Activated naive CD4-positive, alpha-beta T cell treated with Interleukin-2 at 50 U/mL for 16 hours (primary cell): ENCODE measurements around the gene LZIC.
A peak's percentile ranks its signal among the peaks of the same experiment; 100 is the strongest.

Experiments used
- DNase-seq: peaks from one replicate; pipeline ENCODE4 v3.0.0-alpha.2; 2020

The LZIC gene

DNA sequence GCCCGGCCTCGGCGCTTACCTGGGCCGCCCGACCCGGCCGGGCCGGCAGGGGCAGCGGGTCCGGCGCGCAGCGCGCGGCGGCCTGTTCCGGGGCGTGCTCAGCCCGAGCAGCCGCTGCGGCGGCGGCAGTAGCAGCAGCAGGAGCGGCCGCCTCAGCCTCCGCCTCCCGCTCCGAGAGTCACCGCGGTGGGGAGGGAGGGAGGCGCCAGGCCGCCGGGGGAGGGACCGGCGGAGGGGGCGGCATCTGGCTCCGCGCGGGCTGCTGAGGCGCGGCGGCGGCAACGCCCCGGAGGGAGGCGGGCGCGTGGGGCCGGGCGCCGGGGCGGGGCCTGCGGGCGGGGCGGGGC is 33.1 kb downstream of the LZIC start, which contains the start of gene CTNNBIP1:
Gene CTNNBIP1, minus strand, starts transcription at position 194 of the 347 bp plus-strand sequence. CDS start 38,205 bp downstream, outside the sequence.
- no peak for DNase-seq

DNA sequence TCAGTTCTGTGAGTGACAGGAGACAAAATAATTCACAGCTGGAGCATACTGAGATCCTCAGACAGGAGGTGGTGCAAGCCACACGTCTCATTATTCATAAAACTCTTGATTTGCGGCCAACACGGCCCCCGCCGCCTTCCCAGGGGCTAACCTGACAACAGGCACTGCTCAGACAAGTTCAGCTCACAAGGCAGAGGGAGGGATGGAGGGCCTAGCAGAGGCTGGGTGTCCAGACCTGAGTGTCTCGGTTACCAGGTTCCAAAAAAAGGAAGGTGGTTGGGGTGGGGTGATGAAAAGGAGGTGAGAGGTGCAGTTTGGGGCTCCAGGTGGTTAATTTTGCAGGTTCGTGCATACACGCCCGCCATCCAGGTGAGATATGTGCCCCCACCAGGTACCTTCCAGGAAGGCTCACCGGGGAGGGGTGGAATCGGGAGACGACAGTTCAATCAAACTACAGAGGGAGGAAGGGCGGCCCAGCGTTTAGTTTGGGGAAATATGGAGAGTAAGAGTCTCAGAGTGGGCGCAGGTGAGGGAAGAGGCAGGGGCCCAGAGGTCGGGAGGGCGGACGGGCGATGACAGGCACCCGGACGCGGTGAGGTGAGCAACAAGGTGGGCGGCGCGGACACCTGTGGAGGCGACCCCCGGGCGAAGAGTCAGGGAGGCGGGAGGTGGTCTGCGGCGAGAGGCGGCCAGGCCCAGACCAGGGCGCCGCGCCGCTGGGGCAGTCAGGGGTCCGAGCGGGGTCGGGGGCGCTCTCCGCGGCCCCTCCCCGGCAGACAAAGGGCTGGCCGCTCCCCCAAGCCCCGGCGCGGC is 33.8 kb downstream of the LZIC start:
- DNase-seq: peak; percentile 50

DNA sequence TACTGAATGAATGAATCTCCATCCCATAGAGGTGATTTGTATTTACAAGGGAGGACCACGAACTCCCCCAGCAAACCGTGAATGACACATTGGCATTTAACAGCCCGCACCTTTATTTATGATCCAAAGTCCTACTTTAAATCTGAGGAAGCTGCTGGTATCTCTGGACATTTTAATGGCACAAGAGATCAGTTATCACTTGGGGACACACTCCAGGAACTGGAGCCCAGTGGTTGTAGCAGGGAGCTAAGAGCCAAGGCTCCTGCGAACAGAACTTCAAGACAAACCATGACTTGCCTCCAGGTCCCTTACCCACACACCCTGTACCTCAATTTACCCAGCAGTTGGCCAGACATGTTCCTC is 34.3 kb downstream of the LZIC start:
- DNase-seq: no peak

DNA sequence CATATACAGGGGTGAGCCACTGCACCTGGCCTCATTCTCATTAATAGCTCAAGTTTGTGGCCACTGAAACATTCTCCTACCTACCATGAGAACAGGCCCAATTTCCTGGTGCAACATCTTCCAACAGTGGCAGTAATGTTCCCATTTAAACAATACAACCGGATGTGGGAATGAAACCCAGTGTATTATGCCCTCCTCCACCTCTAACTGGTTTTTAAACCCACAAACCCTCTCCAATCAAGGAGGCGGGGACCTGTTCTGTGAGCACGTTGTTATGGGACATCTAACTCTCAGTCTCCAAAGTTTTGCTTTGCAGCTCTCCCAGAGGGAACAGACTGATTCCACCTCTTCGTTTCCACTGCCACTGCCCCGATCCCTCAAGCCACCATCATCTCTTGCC is 35.8 kb downstream of the LZIC start:
- no peak for DNase-seq

DNA sequence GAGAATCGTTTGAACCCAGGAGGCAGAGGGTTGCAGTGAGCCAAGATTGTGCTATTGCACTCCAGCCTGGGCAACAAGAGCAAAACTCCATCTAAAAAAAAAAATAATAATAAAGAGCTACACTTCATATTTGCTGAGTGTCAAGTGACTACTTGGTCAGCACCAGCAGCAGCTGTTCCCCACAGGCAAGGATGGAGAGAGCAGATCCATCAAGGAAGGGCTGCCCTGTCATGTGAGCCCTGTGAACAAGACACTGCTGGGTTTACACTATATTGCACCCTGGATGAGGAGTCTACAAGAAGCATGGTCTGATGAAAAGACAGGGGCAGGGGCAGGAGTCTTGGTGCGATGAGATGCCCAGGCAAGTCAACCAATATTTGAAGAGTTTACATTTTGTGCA is 36.7 kb downstream of the LZIC start:
- DNase-seq: no peak

DNA sequence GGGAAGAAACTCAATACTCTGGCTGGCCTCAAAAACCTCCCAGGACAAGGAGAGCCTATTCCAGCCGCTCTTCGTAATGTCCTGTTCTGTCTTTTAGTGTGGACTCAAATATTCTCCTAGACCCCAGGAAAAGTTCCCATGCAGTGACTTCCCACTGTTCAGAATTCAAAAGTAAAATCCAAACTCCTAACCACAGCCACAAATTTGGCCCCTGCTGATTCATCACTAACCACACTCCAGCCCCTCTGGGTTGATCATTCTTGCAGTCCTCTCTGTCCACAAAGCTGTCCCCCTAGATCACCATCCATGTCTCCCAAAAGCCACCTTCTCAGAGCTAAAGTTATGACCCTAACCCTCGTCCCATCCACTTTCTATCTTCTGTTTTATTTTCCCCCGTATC is 38.2 kb downstream of the LZIC start:
- DNase-seq: no peak

DNA sequence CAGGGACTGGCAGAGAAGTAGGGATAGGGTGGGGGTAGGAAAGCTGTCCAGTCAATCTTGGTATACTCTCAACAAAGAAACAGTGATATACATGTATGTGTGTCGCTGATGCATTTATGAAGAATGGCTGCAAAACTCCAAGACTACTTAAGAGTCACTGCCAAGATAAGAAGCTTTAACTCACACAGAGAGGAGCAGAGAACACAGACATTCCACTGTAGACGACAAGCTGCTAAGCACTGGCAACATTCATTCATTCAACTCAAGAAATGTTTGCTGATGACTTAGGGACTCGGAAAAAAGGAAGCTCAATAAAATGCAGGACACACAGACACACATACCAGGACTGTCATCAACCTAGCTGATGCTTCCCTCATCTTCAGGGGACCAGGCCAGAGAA is 38.6 kb downstream of the LZIC start:
- no peak for DNase-seq

DNA sequence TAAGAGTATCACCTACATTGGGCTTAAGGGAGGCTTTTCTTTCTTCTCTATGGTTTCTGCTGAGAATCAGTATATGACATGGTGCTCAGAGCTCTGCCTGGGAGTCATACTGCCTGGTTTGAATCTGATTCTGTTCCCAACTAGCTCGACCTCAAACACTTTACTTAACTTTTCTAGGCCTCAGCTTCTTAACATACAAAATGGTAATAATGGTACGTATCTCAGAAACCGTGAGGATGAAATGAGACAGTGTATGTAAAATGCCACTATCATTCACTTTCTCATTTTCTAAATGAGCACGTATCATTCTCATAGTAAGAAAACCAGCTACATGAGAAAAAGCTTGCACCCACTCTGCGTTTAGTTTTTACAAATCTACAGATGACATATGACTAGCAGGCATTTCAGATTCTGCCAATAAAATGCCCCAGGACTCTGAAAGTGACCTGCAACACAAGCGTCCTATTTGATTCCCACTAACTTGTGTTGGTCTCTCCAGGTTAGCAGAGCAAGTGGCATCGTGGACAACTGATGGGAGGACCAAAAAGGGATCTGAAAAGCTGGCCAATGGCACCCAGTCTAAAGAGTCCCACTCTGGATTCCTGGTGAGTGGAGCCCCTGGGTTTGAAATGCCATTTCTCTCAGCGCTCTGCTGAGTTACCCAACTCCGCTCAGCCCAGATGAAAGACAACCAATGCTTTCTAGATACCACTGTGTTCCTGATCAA is 39.2 kb downstream of the LZIC start:
- DNase-seq: peak; percentile 22

DNA sequence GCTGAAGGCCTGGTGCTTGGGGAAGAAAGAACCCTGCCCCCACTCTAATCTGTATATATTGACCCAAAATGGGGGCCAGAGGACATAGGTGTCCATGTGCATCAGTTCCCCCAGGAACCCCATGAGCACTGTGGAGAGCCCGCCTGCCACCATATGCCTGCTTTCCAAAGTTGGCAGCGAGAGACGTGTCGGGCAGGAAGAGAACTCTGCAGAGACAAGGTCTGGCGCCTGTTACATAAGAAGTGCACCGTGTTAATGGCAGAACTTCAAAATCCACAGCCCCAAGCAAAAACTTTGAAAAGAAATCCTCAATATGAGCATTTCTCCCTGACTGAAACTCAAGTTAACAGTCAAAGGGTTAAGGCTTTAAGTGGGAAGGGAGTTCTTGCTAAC is 41.1 kb downstream of the LZIC start:
- no peak for DNase-seq

DNA sequence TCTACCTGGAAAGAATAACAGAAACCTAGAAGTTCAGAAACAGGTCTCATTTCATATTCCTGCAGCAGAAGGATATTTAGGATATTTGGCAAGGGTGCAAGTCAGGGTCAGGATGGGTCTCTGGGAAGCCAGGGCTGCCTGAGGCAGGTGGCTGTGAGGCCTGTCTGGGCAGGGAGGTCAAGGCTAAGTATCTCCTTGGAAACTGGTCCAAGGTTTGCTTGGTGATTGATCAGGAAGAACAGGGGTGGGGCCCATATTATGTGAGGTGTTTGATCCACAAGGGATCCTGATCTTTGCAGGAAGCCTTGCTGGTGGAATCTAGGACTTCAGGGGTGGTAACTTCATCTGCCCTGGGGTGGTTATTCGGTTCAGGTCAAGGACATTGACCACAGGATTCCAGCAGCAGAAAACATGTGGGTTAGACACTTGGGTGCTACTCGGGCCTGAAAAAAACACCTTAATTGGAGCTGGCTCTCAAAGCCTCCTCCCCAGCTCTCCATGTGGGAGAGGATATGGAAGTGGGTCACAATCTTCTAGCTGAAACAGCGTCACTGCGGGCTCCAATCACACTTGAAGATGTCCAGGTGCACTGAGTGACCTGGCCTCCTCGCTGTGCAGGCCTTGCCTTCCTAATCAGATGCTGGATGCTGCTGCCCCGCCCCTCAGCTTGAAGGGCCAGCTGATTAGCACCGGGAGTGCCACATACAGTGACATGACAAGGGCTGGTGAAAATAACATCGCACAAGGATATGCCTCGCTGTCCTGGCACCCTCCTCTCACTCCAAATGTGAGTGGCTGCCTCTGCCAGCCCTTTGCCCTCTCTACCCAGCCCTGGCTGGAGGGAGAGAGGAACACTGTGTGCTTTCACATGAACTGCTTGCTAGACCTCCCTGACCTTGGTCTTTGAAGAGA is 41.8 kb downstream of the LZIC start:
- DNase-seq: no peak

DNA sequence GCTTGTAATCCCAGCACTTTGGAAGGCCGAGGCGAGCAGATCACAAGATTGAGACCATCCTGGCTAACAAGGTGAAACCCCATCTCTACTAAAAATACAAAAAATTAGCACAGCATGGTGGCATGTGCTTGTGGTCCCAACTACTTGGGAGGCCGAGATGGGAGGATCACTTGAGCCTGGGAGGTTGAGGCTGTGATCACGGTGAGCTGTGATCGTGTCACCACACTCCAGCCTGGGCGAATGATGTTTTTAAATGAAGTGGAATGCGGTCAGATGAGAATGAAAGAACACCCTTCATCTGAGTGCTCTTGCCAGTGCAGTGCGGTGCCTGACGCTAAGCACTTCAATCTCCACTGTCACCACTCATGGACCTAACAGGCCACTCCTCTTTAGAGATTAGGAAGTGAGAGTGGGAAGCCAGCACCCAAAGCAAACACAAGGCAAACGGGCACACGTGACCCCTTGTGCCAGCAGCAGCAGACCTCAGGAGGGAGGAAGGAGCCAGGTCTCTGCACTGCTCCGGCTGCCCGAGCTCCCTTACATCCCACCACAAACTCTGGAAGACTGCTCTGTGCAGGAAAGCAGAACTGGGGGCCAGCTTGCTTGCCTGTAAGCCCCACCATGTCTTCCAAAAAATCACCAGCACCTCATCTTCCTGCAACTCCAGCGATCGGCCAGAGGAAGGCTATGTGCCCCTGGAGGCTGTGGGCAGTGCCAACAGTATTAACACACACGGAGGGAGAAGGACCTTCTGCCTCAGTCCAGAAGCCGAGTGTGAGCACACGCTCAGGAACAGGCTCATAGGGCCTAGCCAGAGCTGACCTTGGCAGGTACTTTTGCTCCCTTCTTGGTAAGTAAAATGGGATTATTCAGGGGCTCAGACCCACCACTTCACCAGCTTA is 42.8 kb downstream of the LZIC start:
- DNase-seq: no peak

DNA sequence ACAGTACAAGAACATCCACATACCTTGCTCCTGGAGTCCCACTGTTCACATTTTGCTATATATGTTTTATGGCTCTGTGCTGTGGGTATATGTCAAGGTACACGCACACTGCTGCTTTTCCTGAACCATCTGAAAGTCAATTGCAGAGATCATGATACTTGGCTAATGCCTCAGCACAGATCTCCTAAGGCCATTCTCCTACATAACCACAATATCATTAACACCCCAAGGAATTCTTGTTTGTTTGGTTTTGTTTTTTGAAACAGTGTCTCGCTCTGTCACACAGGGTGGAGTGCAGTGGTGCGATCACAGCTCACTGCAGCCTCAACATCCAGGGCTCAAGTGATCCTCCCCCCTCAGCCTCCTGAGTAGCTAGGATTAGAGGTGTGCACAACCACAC is 49.1 kb downstream of the LZIC start:
- DNase-seq: no peak

DNA sequence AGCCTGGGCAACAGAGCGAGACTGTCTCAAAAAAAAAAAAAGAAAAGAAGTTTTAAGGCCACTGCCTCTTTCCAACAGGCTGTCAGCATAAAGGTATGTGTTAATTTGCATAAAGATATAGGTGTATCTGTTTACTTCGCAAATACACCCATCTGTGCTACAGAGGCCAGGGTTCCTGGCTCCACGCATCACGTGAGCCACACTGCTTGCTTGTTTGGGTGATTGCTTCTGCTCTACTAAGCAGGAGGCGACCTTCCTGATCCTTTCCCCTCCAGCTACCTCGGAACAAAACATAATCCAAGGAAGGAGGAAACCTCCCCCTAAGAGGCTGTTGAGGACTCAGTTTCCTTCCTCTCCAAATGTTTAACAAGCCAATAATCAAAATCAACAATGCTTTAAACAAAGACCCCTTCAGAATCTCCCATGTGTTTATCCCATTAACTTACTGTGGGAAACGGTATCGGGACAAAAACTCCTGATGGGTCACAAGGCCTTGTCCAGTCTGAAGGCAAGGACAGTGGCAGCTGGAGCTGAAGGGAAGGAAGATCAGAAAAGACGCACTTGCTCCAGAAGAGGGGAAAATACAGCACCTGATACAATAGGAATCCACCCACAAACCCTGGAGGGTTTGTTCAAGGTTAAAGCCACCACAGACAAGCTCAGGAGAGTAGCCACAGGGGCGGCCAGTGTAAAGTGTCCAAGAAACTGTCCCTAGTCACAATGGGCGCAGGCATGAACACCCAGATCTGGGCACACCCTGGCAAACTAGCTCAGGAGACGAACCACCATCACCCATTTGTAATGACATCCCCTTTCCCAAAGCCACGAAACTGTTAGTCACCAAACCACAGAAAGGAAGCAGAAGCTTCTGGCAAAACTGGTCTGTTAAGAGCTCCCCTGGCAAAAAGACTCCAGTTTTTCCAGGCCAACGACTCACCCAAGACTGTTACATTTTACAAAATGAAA is 50.3 kb downstream of the LZIC start:
- no peak for DNase-seq

DNA sequence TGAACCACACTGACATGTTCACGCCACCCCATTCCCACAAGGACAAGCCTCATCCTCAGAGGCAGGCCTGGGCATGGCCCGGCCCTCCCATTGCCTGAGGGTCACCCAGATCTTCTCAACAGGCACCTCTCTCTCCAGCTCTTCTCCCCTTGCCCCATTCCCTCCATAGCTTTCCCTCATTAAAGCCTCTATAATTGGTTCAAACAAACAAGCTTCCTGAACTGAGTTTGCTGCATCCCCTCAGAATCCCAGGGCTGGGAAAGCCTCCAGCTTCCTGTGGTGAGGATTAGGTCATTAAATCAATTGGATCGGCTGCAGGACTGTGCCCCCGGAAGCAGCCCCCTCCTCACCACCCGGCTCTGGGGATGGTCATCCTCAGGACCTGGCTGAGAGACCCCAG is 52.0 kb downstream of the LZIC start:
- DNase-seq: no peak

DNA sequence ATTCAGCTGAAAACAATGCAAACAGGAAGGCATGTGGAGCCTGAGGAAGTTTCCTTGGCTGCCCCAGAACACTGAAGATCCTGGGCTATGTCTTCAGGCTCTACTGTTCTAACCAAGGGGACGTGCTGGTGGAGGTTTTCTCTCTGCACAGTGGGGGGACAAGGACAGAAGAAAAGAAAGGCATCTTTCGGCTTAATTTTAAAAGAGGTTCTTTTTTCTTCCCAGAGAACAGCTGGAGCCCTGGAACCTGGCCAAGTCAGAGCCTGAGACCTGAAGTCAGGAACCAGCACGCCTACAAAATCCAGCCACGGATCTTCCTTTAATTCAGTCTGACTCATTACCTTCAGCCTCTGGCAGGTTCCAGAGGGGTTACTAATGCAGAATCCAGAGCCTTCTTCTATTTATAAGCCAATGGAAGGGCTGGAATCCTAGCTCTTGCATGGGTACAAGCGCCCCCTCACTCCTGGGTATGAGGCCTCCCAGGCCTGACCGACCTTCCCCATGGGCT is 52.9 kb downstream of the LZIC start:
- DNase-seq: no peak

DNA sequence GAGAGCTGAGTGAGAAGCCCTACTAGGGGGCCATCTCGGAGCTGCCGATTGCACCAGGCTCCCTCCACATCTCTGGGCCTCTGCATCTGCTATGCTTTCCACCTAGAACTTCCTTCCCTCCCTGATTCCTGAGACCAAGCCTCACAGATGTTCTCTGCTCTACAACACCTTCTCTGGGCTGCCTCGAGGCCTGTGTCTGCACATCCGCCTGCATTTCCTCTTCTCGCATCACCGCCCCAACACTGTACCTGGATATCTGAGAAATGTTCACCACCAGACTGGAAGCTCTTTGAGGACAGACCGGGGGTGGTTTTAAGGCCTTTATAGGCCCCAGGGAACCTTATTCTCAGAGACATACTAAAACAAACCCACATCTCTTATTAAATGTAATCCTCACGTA is 53.8 kb downstream of the LZIC start:
- DNase-seq: no peak

DNA sequence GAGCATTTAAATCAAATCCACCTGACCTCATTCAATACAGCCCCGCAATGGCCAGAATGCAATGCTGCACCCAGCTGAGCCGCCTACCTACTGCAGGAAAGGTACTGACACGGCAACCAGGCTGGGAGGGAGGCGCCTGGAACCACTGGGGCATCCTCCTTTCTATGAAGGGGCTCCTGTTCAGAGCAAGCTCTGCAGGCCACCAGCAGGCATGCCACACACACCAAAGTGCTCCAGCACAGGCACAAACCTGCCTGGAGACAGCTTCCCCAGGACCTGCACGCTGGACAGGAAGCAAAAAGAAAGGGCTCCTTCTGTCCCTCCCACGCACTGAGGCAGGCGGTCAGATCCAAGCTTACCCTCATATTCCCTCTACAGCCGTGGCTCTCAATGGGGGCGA is 54.3 kb downstream of the LZIC start:
- DNase-seq: no peak

DNA sequence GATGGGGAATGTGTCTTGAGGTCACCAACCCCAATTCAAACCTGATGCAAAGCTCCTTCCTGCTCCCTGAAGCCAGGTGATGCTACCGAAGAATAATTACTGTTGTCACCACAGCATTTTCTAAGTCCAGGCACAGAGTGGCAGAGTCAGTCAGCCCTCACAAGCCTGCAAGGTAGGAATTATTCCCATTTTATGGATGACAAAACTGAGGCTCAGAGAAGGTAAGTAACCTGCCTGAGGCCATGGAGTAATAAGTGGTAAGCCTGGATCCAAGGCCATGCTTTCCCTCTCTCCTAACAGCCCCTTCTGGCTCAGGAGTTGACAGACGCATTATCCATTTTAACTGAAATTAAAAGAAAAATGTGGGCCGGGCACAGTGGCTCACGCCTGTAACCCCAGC is 56.1 kb downstream of the LZIC start:
- DNase-seq: no peak

DNA sequence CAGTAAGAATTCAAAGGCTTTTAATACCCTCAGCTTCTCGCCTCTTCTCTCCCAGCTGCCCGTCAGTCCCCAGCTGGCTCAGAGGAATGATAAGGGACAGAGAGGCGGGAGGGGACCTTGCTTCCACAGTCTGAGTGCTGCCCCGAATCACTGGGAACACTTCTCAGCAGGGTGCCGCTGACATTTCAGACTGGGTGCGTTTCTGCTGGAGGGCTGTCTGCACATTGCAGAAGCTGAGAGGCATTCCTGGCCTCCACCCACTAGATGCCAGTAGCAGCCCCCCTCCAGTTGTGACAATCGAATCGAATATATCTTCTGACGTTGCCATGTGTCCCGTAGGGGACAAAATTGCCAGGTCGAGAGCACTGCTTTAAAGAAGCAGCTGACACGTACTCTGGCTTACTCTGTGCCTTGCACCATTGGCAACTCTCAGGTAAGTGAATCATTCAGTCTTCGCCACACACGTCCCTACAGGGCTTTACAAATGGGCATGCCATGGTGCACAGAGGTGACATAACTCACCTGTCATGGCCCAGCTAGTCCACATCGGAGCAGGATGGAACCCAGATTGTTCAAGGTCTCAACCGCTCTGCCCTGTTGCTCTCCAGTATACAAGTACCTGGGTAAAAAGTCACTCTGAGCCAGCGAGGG is 57.0 kb downstream of the LZIC start:
- DNase-seq: no peak

DNA sequence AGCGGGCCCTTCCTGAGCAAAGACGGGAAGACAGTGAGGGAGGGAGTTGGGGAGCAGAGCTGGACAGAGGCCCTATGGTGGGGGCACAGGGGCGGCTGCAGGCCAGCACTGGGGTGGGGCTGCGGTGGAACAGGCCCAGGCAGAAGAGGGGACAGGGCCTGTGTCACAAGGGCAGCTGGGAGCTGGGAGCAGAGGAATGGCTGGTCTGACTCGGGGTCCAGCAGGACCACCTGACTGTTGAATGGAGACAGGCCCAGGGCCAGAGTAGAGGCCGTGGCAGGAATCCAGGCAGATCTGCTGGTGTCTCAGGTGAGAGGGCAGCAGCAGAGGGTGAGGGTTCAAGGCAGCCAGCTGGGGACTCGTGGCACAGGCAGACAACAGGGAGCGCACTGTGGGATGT is 58.4 kb downstream of the LZIC start:
- no peak for DNase-seq
